IgD-negative memory B cell (primary cell): Measurements from ENCODE around the gene ADPRH. TPM values are rescaled to one million over a fixed set of nuclear protein-coding genes. Genes with fewer than 3 reads are reported as not detected.
A peak's percentile ranks its signal among the peaks of the same experiment; 100 is the strongest.

ENCODE experiments used
- H3K27ac Mint-ChIP-seq, 3 donors: one replicate each; pipeline ENCODE4 v1.8.0; 2020 to 2022; ENCODE audit warnings: mild to moderate bottlenecking in 3 of 3, mixed read lengths in 3 of 3, moderate library complexity in 1 of 3
- H3K27me3 Mint-ChIP-seq: one replicate; pipeline ENCODE4 v1.8.0; 2021; ENCODE audit warnings: mixed read lengths
- H3K36me3 Mint-ChIP-seq: one replicate; pipeline ENCODE4 v1.8.0; 2020; ENCODE audit warnings: mild to moderate bottlenecking, mixed read lengths
- H3K4me1 Mint-ChIP-seq, 3 donors: one replicate each; pipeline ENCODE4 v1.8.0; 2020 to 2022; ENCODE audit warnings: mixed read lengths in 3 of 3, mild to moderate bottlenecking in 1 of 3
- H3K4me3 Mint-ChIP-seq, 4 donors: one replicate each; pipeline ENCODE4 v1.8.0; 2020 to 2022; ENCODE audit warnings: mild to moderate bottlenecking in 4 of 4, mixed read lengths in 4 of 4, moderate library complexity in 3 of 4
- H3K9me3 Mint-ChIP-seq, 3 donors: one replicate each; pipeline ENCODE4 v1.8.0; 2020 to 2021; ENCODE audit warnings: mixed read lengths in 3 of 3, mild to moderate bottlenecking in 1 of 3
- polyA plus RNA-seq: library from polyadenylated mRNA; unstranded; fragments of 300-500 nt; fragmentation: Illumina TruSeq; gene quantifications from one replicate; pipeline ENCODE4 v1.2.3, GENCODE V29; 2021

ADPRH gene
- polyA plus RNA-seq, 1 donor from 2014 or later: 29.2 TPM

DNA sequence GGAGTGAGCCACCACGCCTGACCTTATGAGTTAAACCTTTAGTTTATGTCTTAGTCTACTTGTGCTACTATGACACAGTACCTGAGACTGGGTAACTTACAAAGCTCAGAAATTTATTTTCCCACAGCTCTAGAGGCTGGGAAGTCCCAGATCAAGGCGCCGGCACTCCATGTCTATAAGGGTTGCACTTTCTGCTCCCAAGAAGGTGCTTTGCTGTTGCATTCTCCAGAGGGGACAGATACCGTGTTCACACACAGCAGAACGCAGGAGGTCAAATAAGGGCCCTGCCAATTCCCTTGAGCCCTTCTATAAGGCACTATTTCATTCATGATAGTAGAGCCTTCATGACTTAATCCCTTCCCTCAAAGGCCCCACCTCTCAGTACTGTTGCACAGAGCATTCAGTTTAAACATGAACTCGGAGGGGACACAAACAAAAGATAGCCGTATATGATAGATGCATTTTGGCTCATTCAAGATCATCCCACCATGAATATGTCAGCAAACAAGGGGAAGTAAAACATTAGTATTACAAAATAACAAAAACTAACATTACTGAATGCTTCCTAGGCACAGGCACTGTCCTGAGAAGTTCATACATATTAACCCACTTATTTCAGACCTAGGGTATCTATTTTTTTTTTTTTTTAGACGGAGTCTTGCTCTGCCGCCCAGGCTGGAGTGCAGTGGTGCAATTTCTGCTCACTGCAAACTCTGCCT lies 44.9 kb downstream of the ADPRH start:
- Mint-ChIP-seq H3K4me1 (peaks cover 33 to 35% (median 33%) of the 10 kb centered on the region in 3 donors), H3K9me3 (no peaks in the 10 kb centered on the region), H3K27ac (no peak overlapping the region), H3K4me3 (no peak overlapping the region), H3K27me3 (no peaks in the 10 kb centered on the region), H3K36me3 (no peaks in the 10 kb centered on the region)

DNA sequence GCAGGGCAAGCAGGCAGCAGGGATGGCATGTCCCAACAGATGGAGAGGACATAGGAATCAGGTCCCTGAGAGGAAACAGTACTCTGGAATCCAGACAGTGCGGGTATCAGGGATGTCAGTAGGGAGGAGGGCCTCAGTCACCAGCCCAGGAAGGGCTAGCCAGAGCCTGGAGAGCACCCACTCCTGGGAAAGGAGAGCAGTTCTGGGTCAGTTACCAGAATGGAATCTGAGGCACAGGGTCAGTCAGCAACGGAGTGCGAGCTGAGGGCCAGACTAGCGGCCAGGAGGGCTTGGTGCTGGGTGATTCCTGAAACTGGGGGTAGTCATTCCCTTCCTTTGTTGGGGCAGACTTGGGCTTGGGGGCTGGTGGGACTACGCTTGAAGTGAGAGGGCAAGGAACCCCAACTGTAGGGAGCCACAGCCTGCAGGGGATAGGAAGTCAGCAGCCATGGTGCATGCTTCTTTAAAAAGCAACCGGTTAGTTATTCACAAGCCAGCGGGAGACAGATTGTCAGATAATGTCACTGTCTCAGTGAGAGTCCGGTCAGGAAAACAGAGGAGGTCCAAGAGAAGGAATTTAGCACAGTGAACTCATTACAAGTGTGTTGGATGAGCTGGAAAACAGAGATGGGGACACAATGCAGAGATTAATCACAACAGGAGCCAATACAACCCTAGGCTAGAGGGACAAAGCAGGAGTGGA lies 46.3 kb downstream of the ADPRH start:
- Mint-ChIP-seq H3K4me1 (peaks cover 33 to 41% (median 37%) of the 10 kb centered on the region in 3 donors), H3K27me3 (no peaks in the 10 kb centered on the region), H3K36me3 (no peaks in the 10 kb centered on the region), H3K4me3 (peak overlapping the region in 3 of 4 donors; percentile 6 to 43 (median 28)), H3K9me3 (no peaks in the 10 kb centered on the region), H3K27ac (no peak overlapping the region)

DNA sequence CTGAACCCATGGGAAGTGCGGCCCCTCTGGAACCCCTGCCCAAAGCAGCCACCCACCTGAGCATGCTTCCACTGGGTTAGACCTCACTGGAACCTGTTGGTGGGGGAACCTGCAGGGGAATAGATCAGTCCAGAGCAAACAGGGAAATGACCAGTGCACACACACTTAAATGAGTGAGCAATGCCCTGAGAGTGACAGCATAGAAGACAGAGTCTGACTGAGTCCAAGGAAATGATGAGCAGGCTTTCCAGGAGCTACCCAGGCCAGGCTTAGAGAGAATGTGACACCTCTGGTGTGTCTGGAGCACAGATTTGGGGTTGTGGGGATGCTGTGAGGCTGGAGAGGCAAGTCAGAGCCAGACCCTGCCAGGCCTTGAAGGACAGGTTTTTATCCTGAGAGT lies 46.9 kb downstream of the ADPRH start:
- H3K36me3 Mint-ChIP-seq: no peaks in the 10 kb centered on the region
- peaks cover 33 to 41% (median 39%) of the 10 kb centered on the region in 3 donors for H3K4me1 Mint-ChIP-seq
- no peaks in the 10 kb centered on the region for H3K27me3 Mint-ChIP-seq
- peak overlapping the region in 1 of 4 donors; percentile 28 for H3K4me3 Mint-ChIP-seq
- no peaks in the 10 kb centered on the region for H3K9me3 Mint-ChIP-seq
- peak overlapping the region in 1 of 3 donors; percentile 30 for H3K27ac Mint-ChIP-seq

DNA sequence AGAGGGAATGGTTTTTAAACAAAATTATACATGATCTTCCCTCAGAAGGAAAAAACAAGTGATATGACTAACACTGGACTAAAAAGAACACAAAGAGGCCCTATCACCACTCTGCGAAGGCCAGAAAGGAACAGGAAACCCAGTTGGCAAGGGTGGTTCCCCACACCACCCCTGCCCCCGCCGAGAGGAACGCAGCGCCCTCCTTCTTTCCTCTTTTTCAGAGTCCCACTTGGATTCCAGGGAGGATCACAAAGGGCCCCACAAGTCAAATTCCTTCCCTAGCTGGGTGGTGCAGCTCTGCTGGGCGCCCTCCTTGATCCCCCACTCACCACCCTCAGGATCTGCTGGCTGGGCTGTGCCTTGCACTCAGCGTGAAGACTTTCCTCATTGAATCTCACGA lies 48.2 kb downstream of the ADPRH start:
- H3K4me1 Mint-ChIP-seq: peaks cover 35 to 41% (median 40%) of the 10 kb centered on the region in 3 donors
- no peaks in the 10 kb centered on the region for H3K36me3 Mint-ChIP-seq
- H3K27ac Mint-ChIP-seq: peak overlapping the region; percentile 64 to 95 (median 76)
- H3K4me3 Mint-ChIP-seq: peak overlapping the region; percentile 58 to 91 (median 68)
- no peaks in the 10 kb centered on the region for H3K9me3 Mint-ChIP-seq
- no peaks in the 10 kb centered on the region for H3K27me3 Mint-ChIP-seq

DNA sequence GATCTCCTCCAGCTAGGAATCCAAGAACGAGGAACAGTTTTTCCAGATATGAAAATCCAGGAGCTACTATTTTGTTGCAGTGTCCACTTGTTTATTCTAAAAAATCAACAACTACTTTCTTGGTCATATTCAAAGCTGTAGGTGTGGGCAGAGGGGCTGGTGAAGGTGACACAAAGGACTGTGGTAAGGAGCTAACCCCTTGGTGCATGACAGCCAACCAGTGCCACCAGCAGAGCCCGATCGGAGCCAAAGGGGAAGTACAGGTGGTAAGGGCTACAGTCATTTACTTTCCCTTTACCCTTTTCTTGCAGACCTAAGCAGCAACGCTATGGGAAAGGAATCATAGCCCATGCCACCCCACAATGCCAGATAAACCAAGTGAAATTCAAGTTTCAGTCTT lies 49.1 kb downstream of the ADPRH start:
- Mint-ChIP-seq H3K27ac (peak overlapping the region; percentile 43 to 95 (median 64)), H3K4me1 (peaks cover 35 to 41% (median 40%) of the 10 kb centered on the region in 3 donors), H3K4me3 (peak overlapping the region; percentile 44 to 91 (median 60)), H3K36me3 (no peaks in the 10 kb centered on the region), H3K27me3 (no peaks in the 10 kb centered on the region), H3K9me3 (no peaks in the 10 kb centered on the region)

DNA sequence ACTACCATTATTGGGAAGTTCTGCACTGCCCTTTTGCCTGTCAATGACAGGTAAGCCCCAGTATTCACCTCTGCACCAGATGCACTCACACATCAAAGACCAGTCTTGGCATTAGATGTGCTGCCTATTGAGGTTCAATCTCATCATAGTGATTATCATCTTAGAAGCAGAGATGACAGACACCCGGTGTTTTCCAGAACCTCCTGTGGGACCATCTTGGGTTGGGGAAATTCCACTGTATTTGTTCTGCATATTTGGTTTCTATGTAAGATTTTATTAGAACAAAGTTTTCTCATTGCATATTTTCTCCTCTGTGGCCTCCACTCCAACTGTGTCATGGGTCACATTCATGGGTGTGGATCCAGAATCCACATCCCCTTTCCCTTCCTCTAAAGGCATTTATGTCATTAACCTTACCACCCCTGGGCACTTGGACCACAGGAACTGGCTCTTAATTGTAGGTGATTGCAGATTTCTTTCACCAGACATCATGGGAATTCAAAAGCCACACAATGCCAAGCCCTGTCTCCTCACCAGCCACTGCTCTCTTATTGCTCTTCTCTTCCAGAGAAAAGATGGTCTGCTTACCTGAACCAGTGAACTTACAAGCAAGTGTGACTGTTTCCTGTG lies 49.6 kb downstream of the ADPRH start:
- peaks cover 35 to 42% (median 41%) of the 10 kb centered on the region in 3 donors for H3K4me1 Mint-ChIP-seq
- H3K27me3 Mint-ChIP-seq: no peaks in the 10 kb centered on the region
- peak overlapping the region; percentile 43 to 95 (median 64) for H3K27ac Mint-ChIP-seq
- no peaks in the 10 kb centered on the region for H3K9me3 Mint-ChIP-seq
- H3K36me3 Mint-ChIP-seq: no peaks in the 10 kb centered on the region
- peak overlapping the region; percentile 44 to 91 (median 60) for H3K4me3 Mint-ChIP-seq

DNA sequence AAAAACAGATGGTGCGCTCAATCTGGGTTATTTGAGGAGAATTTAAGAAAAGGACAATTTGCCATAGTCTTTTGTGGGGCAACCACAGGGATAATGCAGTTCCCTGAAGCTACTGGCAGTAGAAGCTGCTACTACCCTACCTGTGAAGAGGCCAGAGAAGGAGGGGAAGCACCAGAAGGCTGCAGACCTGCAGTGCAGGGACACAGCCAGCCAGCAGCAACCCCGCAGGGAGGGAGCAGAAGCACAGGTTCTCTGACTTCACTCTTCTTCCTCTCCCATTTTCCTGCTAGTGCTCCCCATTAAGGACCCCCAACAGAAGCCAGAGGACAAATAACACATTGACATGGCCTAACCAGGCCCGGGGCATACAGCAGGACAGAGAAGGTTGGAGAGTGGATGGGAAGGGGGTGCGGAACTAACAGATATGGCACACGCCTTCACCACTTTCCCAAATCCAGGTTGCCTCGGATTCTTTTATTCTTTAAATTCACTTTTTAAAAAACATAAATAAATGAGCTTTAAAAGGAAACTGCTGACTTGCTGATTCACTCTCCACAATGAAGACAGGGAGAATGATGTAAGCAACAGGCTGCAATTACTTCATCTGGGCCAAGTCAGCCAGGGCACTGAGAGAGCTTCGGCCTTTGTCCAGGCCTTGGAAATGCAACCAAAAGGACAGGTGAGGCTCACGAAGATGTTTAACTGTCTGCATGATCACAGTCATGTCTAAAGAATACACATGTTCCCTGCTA lies 51.0 kb downstream of the ADPRH start:
- H3K4me3 Mint-ChIP-seq: peak overlapping the region in 1 of 4 donors; percentile 60
- no peaks in the 10 kb centered on the region for H3K36me3 Mint-ChIP-seq
- peaks cover 30 to 41% (median 37%) of the 10 kb centered on the region in 3 donors for H3K4me1 Mint-ChIP-seq
- no peaks in the 10 kb centered on the region for H3K9me3 Mint-ChIP-seq
- no peaks in the 10 kb centered on the region for H3K27me3 Mint-ChIP-seq
- H3K27ac Mint-ChIP-seq: peak overlapping the region in 1 of 3 donors; percentile 82

DNA sequence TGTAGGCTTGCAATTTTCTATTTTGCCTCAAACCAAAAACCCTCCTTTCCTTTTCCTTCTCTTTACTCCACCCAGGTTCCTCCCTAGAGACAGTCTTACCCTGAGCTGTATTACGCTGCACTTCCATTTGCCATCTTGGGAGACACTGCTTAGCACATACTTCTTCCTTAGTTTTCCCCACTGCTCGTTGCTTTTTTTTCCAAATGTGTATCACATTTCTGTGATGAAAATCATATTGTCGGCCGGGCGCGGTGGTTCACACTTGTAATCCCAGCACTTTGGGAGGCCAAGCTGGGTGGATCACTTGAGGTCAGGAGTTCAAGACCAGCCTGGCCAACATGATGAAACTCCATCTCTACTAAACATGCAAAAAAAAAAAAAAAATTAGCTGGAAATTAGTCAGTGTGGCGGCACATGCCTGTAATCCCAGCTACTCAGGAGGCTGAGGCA lies 51.6 kb downstream of the ADPRH start:
- Mint-ChIP-seq H3K4me3 (peak overlapping the region in 1 of 4 donors; percentile 60), H3K27me3 (no peaks in the 10 kb centered on the region), H3K27ac (no peak overlapping the region), H3K9me3 (no peaks in the 10 kb centered on the region), H3K36me3 (no peaks in the 10 kb centered on the region), H3K4me1 (peaks cover 28 to 37% (median 36%) of the 10 kb centered on the region in 3 donors)

DNA sequence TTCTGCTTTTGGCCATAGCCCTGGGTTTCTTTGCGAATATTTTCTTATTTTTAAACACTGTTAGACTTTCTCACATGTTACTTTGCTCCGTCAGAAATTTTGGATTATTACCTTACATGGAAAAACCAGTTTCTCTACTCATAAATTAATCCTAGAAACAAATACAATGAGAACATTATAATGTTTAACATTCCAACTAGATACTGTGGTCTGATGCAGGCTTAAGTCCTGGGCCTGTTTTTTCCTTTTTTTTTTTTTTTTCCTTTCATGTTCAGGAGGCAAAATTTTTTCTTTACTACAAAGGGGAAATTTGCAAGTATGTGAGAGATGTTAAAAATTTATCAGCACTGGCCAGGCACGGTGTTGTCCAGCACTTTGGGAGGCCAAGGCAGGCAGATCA lies 52.2 kb downstream of the ADPRH start:
- Mint-ChIP-seq H3K9me3 (no peaks in the 10 kb centered on the region), H3K4me3 (no peak overlapping the region), H3K36me3 (no peaks in the 10 kb centered on the region), H3K27me3 (no peaks in the 10 kb centered on the region), H3K4me1 (peaks cover 26 to 34% (median 33%) of the 10 kb centered on the region in 3 donors), H3K27ac (no peak overlapping the region)

DNA sequence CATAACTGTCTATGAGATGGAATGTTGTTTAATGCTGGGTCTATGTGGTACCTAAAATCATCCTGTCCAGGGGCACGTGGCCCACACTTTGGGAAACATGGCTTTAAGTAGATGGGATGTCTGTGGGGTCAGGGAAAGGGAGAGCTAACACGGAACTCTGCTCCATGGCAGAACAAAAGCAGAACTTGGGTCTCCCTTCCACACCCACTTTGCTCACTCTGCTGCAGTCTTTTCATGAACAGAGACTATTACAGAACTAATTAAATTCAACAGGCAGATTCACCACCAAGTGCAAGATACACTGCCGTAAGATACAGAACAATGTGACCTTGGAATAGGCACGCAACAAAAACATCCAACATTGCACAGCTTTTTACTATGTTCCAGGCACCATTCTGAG lies 52.9 kb downstream of the ADPRH start:
- peaks cover 20 to 28% (median 27%) of the 10 kb centered on the region in 3 donors for H3K4me1 Mint-ChIP-seq
- H3K9me3 Mint-ChIP-seq: no peaks in the 10 kb centered on the region
- no peak overlapping the region for H3K27ac Mint-ChIP-seq

DNA sequence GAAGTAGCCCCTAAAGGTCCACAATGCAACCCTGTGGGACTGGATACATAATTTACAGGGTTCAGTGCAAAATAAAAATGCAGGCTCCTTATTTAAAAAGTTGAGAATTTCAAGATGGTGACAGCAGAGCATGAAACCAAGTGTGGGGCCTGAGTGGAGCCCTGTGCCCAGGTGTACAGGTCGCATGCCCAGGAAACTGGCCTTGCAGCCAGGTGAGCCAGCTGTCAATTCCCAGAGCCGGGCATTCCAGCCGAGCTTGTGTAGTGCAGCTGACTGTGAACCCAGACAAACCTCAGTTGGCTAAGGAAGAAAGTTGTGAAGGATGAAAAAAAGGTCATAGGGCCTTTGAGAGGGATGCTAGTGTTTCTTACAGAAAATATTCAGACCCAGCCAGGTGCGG lies 53.5 kb downstream of the ADPRH start:
- H3K27ac Mint-ChIP-seq: no peak overlapping the region
- no peaks in the 10 kb centered on the region for H3K27me3 Mint-ChIP-seq
- peaks cover 18 to 26% (median 23%) of the 10 kb centered on the region in 3 donors for H3K4me1 Mint-ChIP-seq
- no peak overlapping the region for H3K4me3 Mint-ChIP-seq
- no peaks in the 10 kb centered on the region for H3K36me3 Mint-ChIP-seq
- H3K9me3 Mint-ChIP-seq: no peaks in the 10 kb centered on the region

More for the DNA sequence above, 52.9 kb downstream of the ADPRH start:
- Mint-ChIP-seq H3K36me3 (no peaks in the 10 kb centered on the region), H3K27me3 (no peaks in the 10 kb centered on the region), H3K4me3 (no peak overlapping the region)

DNA sequence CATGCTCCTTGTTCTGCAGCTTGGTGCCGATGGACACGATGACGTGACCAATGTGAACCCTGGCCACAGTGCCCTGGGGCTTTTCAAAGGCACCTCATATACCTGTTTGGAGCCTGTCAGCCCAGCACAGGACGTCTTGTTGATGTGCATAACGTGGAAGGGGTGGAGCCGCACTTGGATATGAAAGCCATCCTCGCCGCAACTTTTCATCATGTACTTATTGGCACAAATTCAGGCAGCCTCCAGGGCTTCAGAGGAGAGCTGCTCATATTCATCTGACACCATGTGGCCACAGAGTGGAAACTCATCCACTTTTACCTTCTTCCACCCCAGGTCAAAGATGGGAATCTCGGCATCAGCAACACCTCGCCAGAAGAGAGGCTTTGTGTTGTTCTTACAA lies 56.4 kb downstream of the ADPRH start:
- H3K27ac Mint-ChIP-seq: no peak overlapping the region
- no peak overlapping the region for H3K4me3 Mint-ChIP-seq
- peaks cover 16 to 24% (median 22%) of the 10 kb centered on the region in 3 donors for H3K4me1 Mint-ChIP-seq
- H3K27me3 Mint-ChIP-seq: no peaks in the 10 kb centered on the region
- no peaks in the 10 kb centered on the region for H3K9me3 Mint-ChIP-seq
- no peaks in the 10 kb centered on the region for H3K36me3 Mint-ChIP-seq

DNA sequence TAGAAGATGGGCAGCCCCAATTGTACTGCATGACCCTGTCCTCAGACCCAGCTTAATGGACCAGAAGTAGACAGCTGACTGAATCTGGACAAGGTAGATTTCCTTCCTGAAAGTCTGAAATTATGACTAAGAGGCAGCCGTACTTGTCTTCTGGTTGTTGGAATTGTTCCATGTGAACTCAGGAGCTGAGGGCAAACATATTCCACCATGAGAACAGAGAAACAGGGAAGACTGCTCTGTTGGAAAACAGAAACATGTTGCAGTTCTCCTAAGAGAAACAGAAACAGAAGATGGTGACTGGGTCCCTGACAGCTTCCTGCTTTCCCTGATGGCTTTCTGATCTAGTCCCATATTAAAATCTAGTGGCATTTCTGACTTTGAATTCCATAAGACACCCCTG lies 57.0 kb downstream of the ADPRH start:
- no peaks in the 10 kb centered on the region for H3K36me3 Mint-ChIP-seq
- H3K27ac Mint-ChIP-seq: no peak overlapping the region
- no peak overlapping the region for H3K4me3 Mint-ChIP-seq
- no peaks in the 10 kb centered on the region for H3K9me3 Mint-ChIP-seq
- H3K27me3 Mint-ChIP-seq: no peaks in the 10 kb centered on the region
- H3K4me1 Mint-ChIP-seq: peaks cover 16 to 22% (median 22%) of the 10 kb centered on the region in 3 donors

DNA sequence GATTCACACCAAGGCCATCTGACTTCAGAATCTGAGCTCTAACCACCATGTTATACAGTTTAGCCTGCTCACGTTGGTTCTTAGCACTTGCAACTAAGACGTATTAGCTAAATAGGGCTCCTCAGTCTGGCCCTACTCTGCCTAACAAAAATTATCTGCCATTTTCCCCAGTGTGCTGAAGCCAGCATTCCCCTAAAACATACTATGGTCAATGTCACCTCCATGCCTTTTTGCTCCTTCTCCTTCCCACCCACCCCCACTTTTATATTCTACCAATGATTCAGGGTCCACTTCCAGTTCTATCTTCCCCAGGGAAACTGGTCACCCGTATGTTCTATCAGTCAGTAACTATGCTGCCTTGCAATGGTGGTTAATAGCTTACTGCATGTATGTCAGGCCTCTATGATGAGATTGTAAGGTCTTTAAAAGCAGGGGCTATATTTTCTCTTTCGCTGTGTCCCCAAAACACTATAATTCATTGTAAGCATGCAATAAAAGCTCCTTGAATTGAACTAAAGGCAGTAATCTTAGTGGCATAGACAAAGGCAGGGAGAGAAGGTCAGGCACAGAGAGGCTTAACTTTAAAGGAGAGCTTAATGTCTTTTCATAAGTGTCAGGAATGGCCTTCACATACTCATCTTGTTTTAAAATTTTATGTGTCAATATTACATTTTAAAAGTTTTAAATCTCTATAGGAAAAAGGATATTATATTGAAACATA lies 57.8 kb downstream of the ADPRH start:
- Mint-ChIP-seq H3K27me3 (no peaks in the 10 kb centered on the region), H3K4me1 (peaks cover 16 to 22% (median 22%) of the 10 kb centered on the region in 3 donors), H3K4me3 (no peak overlapping the region), H3K27ac (no peak overlapping the region), H3K9me3 (no peaks in the 10 kb centered on the region), H3K36me3 (no peaks in the 10 kb centered on the region)
